PC-9 (cell line): ENCODE results near the gene EPS8L2. TPM values are rescaled to one million over a fixed set of nuclear protein-coding genes. Genes with fewer than 3 reads are reported as not detected.
A peak's percentile ranks its signal among the peaks of the same experiment; 100 is the strongest.
"Not testable (repeated sequence)": the region's sequence is repeated elsewhere in the genome, so short reads cannot be mapped to it uniquely, and the experiment has no call there.

Experiments
- BruUV-seq: library from RNA; stranded (reverse); fragments of 400-500 nt; replicated peaks from 2 replicates; lab custom pipeline; 2021; lab: Mats Ljungman, UMichigan
- CTCF ChIA-PET: fragments of 300-600 bp; sonication (Branson Sonifier 250); formaldehyde crosslinking; loops from one replicate; lab custom pipeline; 2022; ENCODE audit warnings: antibody characterized with exemption; lab: Charles Lee
- POLR2A ChIA-PET: fragments of 300-600 bp; sonication (Branson Sonifier 250); formaldehyde crosslinking; loops from one replicate; lab custom pipeline; 2022; ENCODE audit warnings: antibody characterized with exemption; ENCODE audit not compliant: unreplicated experiment; lab: Charles Lee
- DNase-seq, 2 experiments: peaks; one replicate each; pipeline versions ENCODE4 v3.0.0 to v3.0.0-alpha.2; 2015 to 2022; ENCODE audit warnings: mixed read lengths in 1 of 2
- H2AFZ ChIP-seq: fragments of 200-600 bp; sonication (generic); 2 replicates; pipeline ENCODE4 v1.8.1; 2017; ENCODE audit warnings: antibody characterized with exemption
- H3F3A ChIP-seq: fragments of 200-600 bp; sonication (generic); 2 replicates; pipeline ENCODE4 v1.8.1; 2017; ENCODE audit warnings: antibody characterized with exemption, mild to moderate bottlenecking, low read depth; ENCODE audit not compliant: insufficient read depth
- H3K27ac ChIP-seq: fragments of 200-600 bp; sonication (generic); 2 replicates; pipeline ENCODE4 v1.6.1; 2016; ENCODE audit warnings: mixed run types
- H3K27me3 ChIP-seq: fragments of 200-600 bp; sonication (generic); 2 replicates; pipeline ENCODE4 v1.6.1; 2016; ENCODE audit warnings: low read depth, mixed run types; ENCODE audit not compliant: insufficient read depth
- H3K36me3 ChIP-seq: fragments of 200-600 bp; sonication (generic); 2 replicates; pipeline ENCODE4 v1.6.1; 2016; ENCODE audit warnings: low read depth, mixed run types
- H3K4me1 ChIP-seq: fragments of 200-600 bp; sonication (generic); replicated peaks from 2 replicates; pipeline ENCODE4 v1.6.1; 2016; ENCODE audit warnings: mixed run types; ENCODE audit not compliant: insufficient read depth
- H3K4me2 ChIP-seq: fragments of 200-600 bp; sonication (generic); 2 replicates; pipeline ENCODE4 v1.6.1; 2017; ENCODE audit warnings: mixed run types
- H3K4me3 ChIP-seq: fragments of 200-600 bp; sonication (generic); 2 replicates; pipeline ENCODE4 v1.6.1; 2016; ENCODE audit warnings: mixed run types
- H3K79me2 ChIP-seq: fragments of 200-600 bp; sonication (generic); 2 replicates; pipeline ENCODE4 v1.6.1; 2017; ENCODE audit warnings: low read depth, mixed run types
- H3K9me2 ChIP-seq: fragments of 200-600 bp; sonication (generic); 2 replicates; pipeline ENCODE4 v1.8.1; 2017; ENCODE audit warnings: mild to moderate bottlenecking; ENCODE audit not compliant: insufficient read depth
- H3K9me3 ChIP-seq: fragments of 200-600 bp; sonication (generic); 2 replicates; pipeline ENCODE4 v1.8.1; 2016; ENCODE audit warnings: low read depth; ENCODE audit not compliant: insufficient read depth
- H4K20me1 ChIP-seq: fragments of 200-600 bp; sonication (generic); 2 replicates; pipeline ENCODE4 v1.8.1; 2017; ENCODE audit not compliant: insufficient read depth
- EZH2 ChIP-seq: fragments of 200-600 bp; sonication (generic); IDR thresholded peaks from 2 replicates; pipeline ENCODE4 v1.8.0; 2017; ENCODE audit warnings: antibody characterized with exemption, low read depth
- intact Hi-C: fragments of 100-400 bp; cut with micrococcal nuclease; formaldehyde crosslinking; loops from one replicate; pipeline ENCODE4 v1.10.0; 2022; ENCODE audit not compliant: unreplicated experiment
- total RNA-seq: library from RNA; stranded (reverse); gene quantifications from 2 replicates; pipeline ENCODE4 v1.2.3, GENCODE V29; 2021
- TF ChIP-seq, protein P1 (sequence below): fragments of 200-600 bp; sonication (generic); conservative IDR thresholded peaks from 2 replicates; pipeline ENCODE4 v1.6.1; 2017; ENCODE audit warnings: mixed run types, antibody characterized with exemption, mild to moderate bottlenecking, moderate library complexity

EPS8L2 gene
- total RNA-seq, 1 experiment from 2014 or later: 229 TPM

GRCh38 chr11:729492-730074 lies 23.6 kb downstream of the EPS8L2 start:
- Histone ChIP-seq H3K4me1 (peaks cover 31% of the 10 kb centered on the region), H3K4me3 (no peak overlapping the region), H3K9me2 (no peaks in the 10 kb centered on the region), H3K9me3 (no peaks in the 10 kb centered on the region), H3F3A (peaks cover 16% of the 10 kb centered on the region), H3K36me3 (no peaks in the 10 kb centered on the region), H3K27me3 (no peaks in the 10 kb centered on the region), H3K79me2 (0 out of 2 replicates have a peak, but pooled peaks cover 4% of the 10 kb centered on the region), H3K27ac (no peak overlapping the region), H4K20me1 (no peaks in the 10 kb centered on the region), H3K4me2 (0 out of 2 replicates have a peak overlapping the region, but pooled peaks have one; percentile 4), H2AFZ (no peak overlapping the region)
- TF ChIP-seq, protein P1, sequence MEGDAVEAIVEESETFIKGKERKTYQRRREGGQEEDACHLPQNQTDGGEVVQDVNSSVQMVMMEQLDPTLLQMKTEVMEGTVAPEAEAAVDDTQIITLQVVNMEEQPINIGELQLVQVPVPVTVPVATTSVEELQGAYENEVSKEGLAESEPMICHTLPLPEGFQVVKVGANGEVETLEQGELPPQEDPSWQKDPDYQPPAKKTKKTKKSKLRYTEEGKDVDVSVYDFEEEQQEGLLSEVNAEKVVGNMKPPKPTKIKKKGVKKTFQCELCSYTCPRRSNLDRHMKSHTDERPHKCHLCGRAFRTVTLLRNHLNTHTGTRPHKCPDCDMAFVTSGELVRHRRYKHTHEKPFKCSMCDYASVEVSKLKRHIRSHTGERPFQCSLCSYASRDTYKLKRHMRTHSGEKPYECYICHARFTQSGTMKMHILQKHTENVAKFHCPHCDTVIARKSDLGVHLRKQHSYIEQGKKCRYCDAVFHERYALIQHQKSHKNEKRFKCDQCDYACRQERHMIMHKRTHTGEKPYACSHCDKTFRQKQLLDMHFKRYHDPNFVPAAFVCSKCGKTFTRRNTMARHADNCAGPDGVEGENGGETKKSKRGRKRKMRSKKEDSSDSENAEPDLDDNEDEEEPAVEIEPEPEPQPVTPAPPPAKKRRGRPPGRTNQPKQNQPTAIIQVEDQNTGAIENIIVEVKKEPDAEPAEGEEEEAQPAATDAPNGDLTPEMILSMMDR: no peak
- TF ChIP-seq EZH2: no peak
- intact Hi-C loops: loop anchor here (10.0 kb wide), 1 partner anchor 165 kb away; the partner anchor contains the start of genes LMNTD2 and RASSF7
- BruUV-seq: no TSS peak
- no peak for DNase-seq
- ChIA-PET POLR2A (no interaction called here), CTCF (no interaction called here)

DNA sequence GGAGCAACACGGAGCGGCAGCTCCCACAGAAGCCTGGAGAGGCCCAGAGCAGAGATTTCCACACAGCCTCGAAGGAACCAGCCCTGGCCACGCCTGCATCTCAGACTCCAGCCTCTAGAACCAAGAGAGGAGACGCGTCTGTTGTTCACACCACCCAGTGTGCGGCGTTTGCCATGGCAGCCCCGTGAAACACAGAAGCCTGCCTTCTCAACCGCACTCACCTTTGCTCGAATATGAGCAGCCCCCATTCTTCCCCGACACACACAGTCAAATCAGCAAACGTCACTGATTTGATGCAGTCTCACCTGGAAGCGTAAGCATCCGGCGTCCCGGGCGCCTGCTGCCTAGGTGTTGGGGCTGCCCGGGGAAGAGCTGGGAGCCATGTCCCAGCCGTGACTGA lies 27.0 kb downstream of the EPS8L2 start:
- peaks cover 13% of the 10 kb centered on the region; the same call in 1 of the 2 replicates for H3F3A ChIP-seq
- H2AFZ ChIP-seq: no peak overlapping the region
- no peak for TF ChIP-seq EZH2
- TF ChIP-seq, protein P1: no peak
- H3K4me1 ChIP-seq: peaks cover 28% of the 10 kb centered on the region
- intact Hi-C loops: no loop called here
- H3K27ac ChIP-seq: no peak overlapping the region
- H3K27me3 ChIP-seq: no peaks in the 10 kb centered on the region
- CTCF ChIA-PET: no interaction called here
- no peak for DNase-seq
- no peak overlapping the region for H3K4me2 ChIP-seq
- H4K20me1 ChIP-seq: no peaks in the 10 kb centered on the region
- H3K9me3 ChIP-seq: no peaks in the 10 kb centered on the region
- BruUV-seq: no TSS peak
- POLR2A ChIA-PET: no interaction called here
- no peaks in the 10 kb centered on the region for H3K79me2 ChIP-seq
- H3K36me3 ChIP-seq: no peaks in the 10 kb centered on the region
- no peaks in the 10 kb centered on the region for H3K9me2 ChIP-seq
- H3K4me3 ChIP-seq: no peak overlapping the region

DNA sequence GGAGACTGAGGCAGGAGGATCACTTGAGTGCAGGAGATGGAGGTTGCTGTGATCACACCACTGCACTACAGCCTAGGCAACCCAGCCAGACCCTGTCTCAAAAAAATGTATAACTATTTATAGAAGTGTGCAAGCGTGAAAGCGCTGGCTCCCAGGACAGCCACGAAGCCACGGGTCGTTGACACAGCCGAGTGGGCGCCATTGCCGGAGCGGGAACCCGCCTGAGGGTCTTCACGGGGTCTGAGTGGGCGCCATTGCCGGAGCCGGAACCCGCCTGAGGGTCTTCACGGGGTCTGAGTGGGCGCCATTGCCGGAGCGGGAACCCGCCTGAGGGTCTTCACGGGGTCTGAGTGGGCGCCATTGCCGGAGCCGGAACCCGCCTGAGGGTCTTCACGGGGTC lies 28.5 kb downstream of the EPS8L2 start:
- intact Hi-C loops, H3K27ac ChIP-seq, H3K9me2 ChIP-seq, POLR2A ChIA-PET, H3K79me2 ChIP-seq, H3K4me3 ChIP-seq, H2AFZ ChIP-seq, H3K27me3 ChIP-seq, CTCF ChIA-PET, BruUV-seq, DNase-seq, H4K20me1 ChIP-seq, H3K4me2 ChIP-seq, H3K36me3 ChIP-seq, H3K9me3 ChIP-seq: not testable (repeated sequence)
- Histone ChIP-seq H3K4me1 (peaks cover 24% of the 10 kb centered on the region), H3F3A (peaks cover 20% of the 10 kb centered on the region; the same call in 1 of the 2 replicates)
